Caco-2 (cell line): ENCODE data around the gene ABCC9. TPM values are rescaled to one million over a fixed set of nuclear protein-coding genes. Genes with fewer than 3 reads are reported as not detected.

ENCODE experiments used
- BruUV-seq: library from RNA; stranded (reverse); fragments of 400-500 nt; replicated peaks from 2 replicates; lab custom pipeline; 2021; lab: Mats Ljungman, UMichigan
- CTCF ChIA-PET: fragments of 300-600 bp; sonication (Branson Sonifier 250); formaldehyde crosslinking; loops from one replicate; lab custom pipeline; 2022; ENCODE audit warnings: antibody characterized with exemption; lab: Charles Lee
- POLR2A ChIA-PET: fragments of 300-600 bp; sonication (Branson Sonifier 250); formaldehyde crosslinking; loops from one replicate; lab custom pipeline; 2022; ENCODE audit warnings: antibody characterized with exemption; lab: Charles Lee
- DNase-seq, 2 experiments: peaks; one replicate each; pipeline versions ENCODE4 v3.0.0 to v3.0.0-alpha.2; 2020 to 2022
- H3K27me3 ChIP-seq: replicated peaks from 2 replicates; pipeline ENCODE4 v1.6.0; 2011; ENCODE audit warnings: low read length; ENCODE audit not compliant: control insufficient read depth, insufficient read depth
- H3K36me3 ChIP-seq: 2 replicates; pipeline ENCODE4 v1.5.1; 2011; ENCODE audit warnings: low read length; ENCODE audit not compliant: control insufficient read depth, insufficient read depth
- H3K4me1 ChIP-seq: fragments of 250-450 bp; sonication (Bioruptor Pico); 2 replicates; pipeline ENCODE4 v1.5.1; 2020; ENCODE audit warnings: mild to moderate bottlenecking
- H3K4me3 ChIP-seq: 2 replicates; pipeline ENCODE4 v1.5.1; 2011; ENCODE audit warnings: low read depth, mild to moderate bottlenecking, control low read depth, low read length
- H3K9me3 ChIP-seq: fragments of 250-450 bp; sonication (Bioruptor Pico); 2 replicates; pipeline ENCODE4 v1.5.1; 2020; ENCODE audit warnings: mild to moderate bottlenecking, moderate library complexity
- H3K27ac Mint-ChIP-seq: one replicate; pipeline ENCODE4 v1.8.0; 2022; ENCODE audit warnings: mixed read lengths; ENCODE audit not compliant: unreplicated experiment
- H3K27me3 Mint-ChIP-seq: one replicate; pipeline ENCODE4 v1.8.0; 2022; ENCODE audit warnings: mixed read lengths; ENCODE audit not compliant: insufficient read depth, unreplicated experiment
- H3K36me3 Mint-ChIP-seq: one replicate; pipeline ENCODE4 v1.8.0; 2022; ENCODE audit warnings: mild to moderate bottlenecking, mixed read lengths; ENCODE audit not compliant: insufficient read depth, unreplicated experiment
- H3K4me1 Mint-ChIP-seq: one replicate; pipeline ENCODE4 v1.8.0; 2022; ENCODE audit warnings: low read depth, mixed read lengths; ENCODE audit not compliant: unreplicated experiment
- H3K4me3 Mint-ChIP-seq: one replicate; pipeline ENCODE4 v1.8.0; 2022; ENCODE audit warnings: mild to moderate bottlenecking, moderate library complexity, mixed read lengths; ENCODE audit not compliant: unreplicated experiment
- H3K9me3 Mint-ChIP-seq: one replicate; pipeline ENCODE4 v1.8.0; 2022; ENCODE audit warnings: mixed read lengths; ENCODE audit not compliant: unreplicated experiment
- intact Hi-C: fragments of 100-400 bp; cut with micrococcal nuclease; formaldehyde crosslinking; loops from one replicate; pipeline ENCODE4 v1.10.0; 2022; ENCODE audit not compliant: unreplicated experiment
- total RNA-seq: library from RNA; stranded (reverse); gene quantifications from 2 replicates; pipeline ENCODE4 v1.2.3, GENCODE V29; 2022
- TF ChIP-seq, protein P1 (sequence below), 2 experiments: fragments of 200-600 bp in 1 of 2; IDR thresholded peaks; 1 replicate in 1 of 2; 2 replicates in 1 of 2; pipeline versions ENCODE4 v1.5.1 to v1.8.0; 2011 to 2022; ENCODE audit warnings: antibody characterized with exemption in 1 of 2, control low read depth in 1 of 2, inconsistent platforms in 1 of 2, low read depth in 1 of 2, low read length in 1 of 2, mild to moderate bottlenecking in 1 of 2, moderate library complexity in 1 of 2; ENCODE audit not compliant: insufficient read depth in 1 of 2, severe bottlenecking in 1 of 2, unreplicated experiment in 1 of 2

Gene ABCC9
- total RNA-seq, 1 experiment from 2014 or later = 130 TPM

DNA sequence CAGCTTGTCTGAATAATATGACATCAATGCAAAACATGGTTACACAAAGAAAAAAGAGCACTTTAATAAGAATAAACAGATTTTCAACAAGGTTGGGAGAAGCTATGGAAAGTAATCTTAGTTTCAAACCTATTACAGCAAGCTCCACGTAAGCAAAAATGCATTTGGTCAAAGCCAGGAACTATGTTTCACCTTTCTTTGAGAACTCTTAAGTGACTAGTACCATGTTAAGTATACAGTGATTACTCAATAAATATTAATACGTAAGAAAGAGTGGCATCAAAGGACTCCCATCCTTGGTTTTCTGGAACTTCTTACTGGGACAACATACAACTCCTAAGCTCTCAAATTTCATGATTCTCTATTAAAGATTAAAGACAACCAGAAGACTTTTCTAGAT is 80.7 kb downstream of the ABCC9 start:
- no peak overlapping the region for H3K4me3 ChIP-seq
- TF ChIP-seq, protein P1, sequence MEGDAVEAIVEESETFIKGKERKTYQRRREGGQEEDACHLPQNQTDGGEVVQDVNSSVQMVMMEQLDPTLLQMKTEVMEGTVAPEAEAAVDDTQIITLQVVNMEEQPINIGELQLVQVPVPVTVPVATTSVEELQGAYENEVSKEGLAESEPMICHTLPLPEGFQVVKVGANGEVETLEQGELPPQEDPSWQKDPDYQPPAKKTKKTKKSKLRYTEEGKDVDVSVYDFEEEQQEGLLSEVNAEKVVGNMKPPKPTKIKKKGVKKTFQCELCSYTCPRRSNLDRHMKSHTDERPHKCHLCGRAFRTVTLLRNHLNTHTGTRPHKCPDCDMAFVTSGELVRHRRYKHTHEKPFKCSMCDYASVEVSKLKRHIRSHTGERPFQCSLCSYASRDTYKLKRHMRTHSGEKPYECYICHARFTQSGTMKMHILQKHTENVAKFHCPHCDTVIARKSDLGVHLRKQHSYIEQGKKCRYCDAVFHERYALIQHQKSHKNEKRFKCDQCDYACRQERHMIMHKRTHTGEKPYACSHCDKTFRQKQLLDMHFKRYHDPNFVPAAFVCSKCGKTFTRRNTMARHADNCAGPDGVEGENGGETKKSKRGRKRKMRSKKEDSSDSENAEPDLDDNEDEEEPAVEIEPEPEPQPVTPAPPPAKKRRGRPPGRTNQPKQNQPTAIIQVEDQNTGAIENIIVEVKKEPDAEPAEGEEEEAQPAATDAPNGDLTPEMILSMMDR (IDR thresholded peaks at IDR 0.05; ENCODE audit: insufficient read depth in 1 of 2, low read depth in 1 of 2, low read length in 1 of 2, severe bottlenecking in 1 of 2, unreplicated experiment in 1 of 2) = no peak
- Mint-ChIP-seq H3K9me3 (no peaks in the 10 kb centered on the region), H3K4me3 (no peak overlapping the region), H3K4me1 (peaks cover 4% of the 10 kb centered on the region), H3K27me3 (no peaks in the 10 kb centered on the region), H3K27ac (no peak overlapping the region), H3K36me3 (peaks cover 27% of the 10 kb centered on the region)
- ChIA-PET POLR2A (no interaction called here), CTCF (no interaction called here)
- BruUV-seq = no TSS peak
- H3K9me3 ChIP-seq = no peaks in the 10 kb centered on the region
- H3K27me3 ChIP-seq = no peaks in the 10 kb centered on the region
- DNase-seq = no peak
- no peaks in the 10 kb centered on the region for H3K4me1 ChIP-seq
- intact Hi-C loops = no loop called here
- H3K36me3 ChIP-seq = no peaks in the 10 kb centered on the region

- H3K27ac Mint-ChIP-seq = no peak overlapping the region
- Histone ChIP-seq H3K4me1 (no peaks in the 10 kb centered on the region), H3K36me3 (no peaks in the 10 kb centered on the region), H3K4me3 (no peak overlapping the region), H3K27me3 (no peaks in the 10 kb centered on the region), H3K9me3 (no peaks in the 10 kb centered on the region)
- intact Hi-C loops = no loop called here
- H3K36me3 Mint-ChIP-seq = peaks cover 31% of the 10 kb centered on the region
- no peaks in the 10 kb centered on the region for H3K9me3 Mint-ChIP-seq
- DNase-seq = no peak
- ChIA-PET POLR2A (no interaction called here), CTCF (no interaction called here)
- H3K4me1 Mint-ChIP-seq = no peaks in the 10 kb centered on the region
- no peaks in the 10 kb centered on the region for H3K27me3 Mint-ChIP-seq
- H3K4me3 Mint-ChIP-seq = no peak overlapping the region
- TF ChIP-seq, protein P1 (IDR thresholded peaks at IDR 0.05; ENCODE audit: insufficient read depth in 1 of 2, low read depth in 1 of 2, low read length in 1 of 2, severe bottlenecking in 1 of 2, unreplicated experiment in 1 of 2) = no peak
- BruUV-seq = no TSS peak
Observed at GRCh38 chr12:21860128-21860527, 81.1 kb downstream of the ABCC9 start.

DNA sequence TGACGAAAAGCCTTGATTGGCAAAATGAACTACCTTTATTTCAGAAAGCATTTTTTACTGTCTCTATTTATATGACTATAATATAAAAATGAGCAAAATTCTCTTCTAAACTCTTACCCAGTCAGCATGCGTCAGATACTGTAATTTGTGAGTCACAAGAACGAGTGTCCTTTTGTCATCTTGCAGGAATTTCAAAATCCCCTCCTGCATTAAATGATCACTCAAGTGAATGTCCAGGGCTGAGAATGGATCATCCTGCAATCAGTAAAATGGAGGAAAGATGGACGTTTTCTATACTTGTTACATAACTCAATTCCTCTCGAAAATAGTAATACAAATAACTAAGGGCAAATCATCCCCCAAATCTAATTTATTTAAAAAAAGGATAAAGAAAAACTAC is 89.0 kb downstream of the ABCC9 start:
- Mint-ChIP-seq H3K9me3 (no peaks in the 10 kb centered on the region), H3K27me3 (no peaks in the 10 kb centered on the region), H3K4me3 (no peak overlapping the region), H3K27ac (no peak overlapping the region), H3K36me3 (peaks cover 44% of the 10 kb centered on the region), H3K4me1 (peaks cover 13% of the 10 kb centered on the region)
- no TSS peak for BruUV-seq
- DNase-seq = no peak
- Histone ChIP-seq H3K4me1 (no peaks in the 10 kb centered on the region), H3K27me3 (no peaks in the 10 kb centered on the region), H3K4me3 (no peak overlapping the region), H3K9me3 (no peaks in the 10 kb centered on the region), H3K36me3 (no peaks in the 10 kb centered on the region)
- ChIA-PET CTCF (no interaction called here), POLR2A (no interaction called here)
- intact Hi-C loops = no loop called here
- TF ChIP-seq, protein P1 (IDR thresholded peaks at IDR 0.05; ENCODE audit: insufficient read depth in 1 of 2, low read depth in 1 of 2, low read length in 1 of 2, severe bottlenecking in 1 of 2, unreplicated experiment in 1 of 2) = no peak
